Stimulated activated CD4-positive, alpha-beta T cell treated with anti-CD3 and anti-CD28 coated beads, TNF-alpha, amount 100 ng/mL, for 1 hour (primary cell): Measurements from ENCODE around the gene SCN3B.

Source experiments
- DNase-seq, 3 donors: peaks; one replicate each; pipeline ENCODE4 v3.0.0-alpha.2; 2020; ENCODE audit warnings: low read depth in 3 of 3, low spot score in 1 of 3

The SCN3B gene

GRCh38 chr11:123601136-123601535 lies 53.3 kb downstream of the SCN3B start:
- DNase-seq: no peak

- no peak for DNase-seq
Measured at GRCh38 chr11:123597859-123598258, 56.6 kb downstream of the SCN3B start.

DNA sequence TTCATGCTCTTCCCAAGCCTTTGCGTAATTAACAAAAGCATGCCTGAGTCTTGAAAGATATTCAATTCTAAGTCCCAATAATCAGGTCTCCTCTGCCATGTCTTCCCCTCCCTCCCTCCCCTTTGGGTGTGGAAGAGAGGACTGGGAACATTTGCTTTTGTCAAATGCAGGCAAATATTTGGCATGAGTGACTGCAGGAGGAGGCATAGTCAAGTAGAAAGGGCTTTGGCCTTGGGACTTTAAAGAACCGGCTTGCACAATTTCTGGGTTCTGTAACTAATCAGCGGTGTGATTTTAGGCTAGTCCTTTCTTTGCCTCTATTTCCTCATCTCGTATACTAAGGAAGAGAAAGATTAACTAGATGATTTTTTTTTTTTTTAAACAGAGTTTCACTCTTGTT lies 59.5 kb downstream of the SCN3B start:
- DNase-seq: no peak

- no peak for DNase-seq
Measured at GRCh38 chr11:123594188-123594901, 60.1 kb downstream of the SCN3B start.

DNA sequence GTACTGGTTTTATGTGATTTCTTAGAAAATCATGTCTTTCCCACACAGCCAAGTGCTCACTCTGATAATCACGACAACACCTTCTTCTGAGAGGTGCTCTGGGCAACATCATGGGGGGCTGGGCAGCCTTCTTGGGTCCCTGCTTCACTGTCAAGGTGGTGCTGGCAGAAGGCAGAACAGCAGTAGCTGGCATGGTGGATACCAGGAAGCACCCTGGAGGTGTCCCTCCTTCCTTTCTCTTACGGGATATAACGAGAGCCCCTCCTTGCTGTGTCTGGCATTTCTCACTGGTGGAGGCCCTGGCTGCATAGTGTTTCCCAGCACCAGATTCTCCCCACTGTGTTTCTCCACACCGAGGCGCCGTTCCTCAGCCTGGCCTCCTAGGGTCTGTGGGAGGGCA lies 60.9 kb downstream of the SCN3B start:
- DNase-seq: no peak

GRCh38 chr11:123590296-123590912 lies 64.0 kb downstream of the SCN3B start:
- DNase-seq: no peak

DNA sequence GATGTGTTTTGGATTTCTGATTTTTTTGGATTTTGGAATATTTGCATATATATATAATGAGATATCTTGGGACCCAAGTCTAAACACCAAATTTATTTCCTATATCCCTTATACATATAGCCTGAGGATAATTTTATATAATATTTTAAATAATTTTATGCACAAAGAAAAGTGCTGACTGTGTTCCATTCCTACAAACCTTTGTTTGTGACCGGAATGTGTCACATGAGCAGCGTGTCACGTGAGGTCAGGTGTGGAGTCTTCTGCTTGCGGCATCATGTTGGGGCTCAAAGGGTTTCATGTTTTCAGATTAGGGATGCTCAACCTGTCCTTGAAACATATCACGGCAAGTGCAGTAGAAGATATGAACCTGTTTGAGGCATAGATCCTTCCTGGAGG lies 65.6 kb downstream of the SCN3B start:
- no peak for DNase-seq

DNA sequence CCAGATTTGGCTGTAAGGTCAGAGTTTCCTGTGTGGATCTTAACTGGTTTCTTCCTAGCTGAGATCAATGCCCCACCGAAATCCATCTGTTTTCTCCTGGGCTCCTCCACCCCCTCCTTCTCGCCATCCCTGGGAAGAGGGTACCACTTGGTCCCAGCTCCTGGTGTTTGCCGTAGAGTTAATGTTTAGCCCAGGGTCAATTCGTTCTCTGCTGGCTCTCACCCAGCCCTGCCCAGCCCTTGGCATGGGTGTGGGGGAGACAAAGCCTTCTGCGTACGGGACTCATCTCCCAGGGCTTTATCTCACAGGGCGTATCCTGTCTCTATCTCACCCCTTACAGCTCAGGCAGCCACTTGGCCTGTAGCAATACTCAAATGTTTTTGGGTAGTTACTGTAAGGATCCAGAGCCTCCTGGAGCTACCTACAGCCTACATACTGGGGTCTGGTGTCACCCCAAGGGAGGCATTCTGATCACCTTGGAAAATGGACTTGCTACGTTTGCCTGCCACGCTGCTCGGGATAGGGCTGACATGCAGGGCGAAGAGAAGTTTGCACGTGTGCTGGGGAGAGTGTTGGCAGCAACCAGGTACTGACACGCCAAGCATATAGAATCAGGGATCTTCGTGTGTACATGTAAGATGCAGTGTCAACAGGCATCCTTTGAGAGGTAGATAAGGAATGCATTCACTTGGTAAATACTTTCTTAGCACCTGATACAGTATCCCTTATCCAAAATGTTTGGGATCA lies 66.1 kb downstream of the SCN3B start:
- DNase-seq: no peak

DNA sequence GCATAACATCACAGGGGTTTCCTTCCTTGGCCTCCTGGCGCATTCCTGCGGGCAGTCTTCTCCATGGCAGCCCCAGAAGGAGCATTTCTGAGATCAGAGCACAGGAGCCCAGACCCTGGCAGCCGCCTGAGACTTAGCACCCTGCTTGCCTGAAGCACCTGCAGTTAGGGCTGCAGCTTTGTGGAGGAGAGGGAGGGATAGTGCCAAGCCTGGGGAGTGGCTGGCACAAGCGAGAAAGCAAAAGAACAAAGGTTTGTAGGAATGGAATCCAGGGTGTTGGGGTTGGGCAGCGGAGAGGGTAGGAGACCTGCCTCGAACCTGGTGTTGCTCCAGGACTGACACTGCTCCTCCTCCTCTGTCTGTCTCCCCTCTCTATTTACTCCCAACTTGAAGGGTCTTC lies 66.9 kb downstream of the SCN3B start:
- DNase-seq: no peak

GRCh38 chr11:123587044-123587443 lies 67.4 kb downstream of the SCN3B start:
- DNase-seq: no peak

- no peak for DNase-seq
Measured at GRCh38 chr11:123586568-123586967, 67.9 kb downstream of the SCN3B start.

DNA sequence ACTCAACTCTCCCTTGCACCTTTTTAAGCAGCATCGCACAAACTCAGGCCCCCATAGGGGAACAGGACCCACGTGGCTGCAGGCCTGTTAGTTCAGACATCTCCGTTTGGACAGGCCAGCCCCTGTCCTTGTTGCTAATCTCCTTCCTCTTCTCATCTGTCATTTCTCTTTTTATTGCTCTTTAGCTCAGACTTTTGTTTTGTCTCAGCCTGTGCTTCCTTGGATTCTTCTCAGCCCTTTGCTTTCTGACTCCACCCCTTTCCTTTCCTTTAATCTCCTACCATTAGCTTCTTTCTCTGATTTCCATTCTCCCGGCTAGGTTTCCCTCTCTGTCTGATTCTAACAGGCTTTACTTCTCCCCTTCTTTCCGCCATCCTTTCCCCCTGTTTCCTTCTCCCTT lies 68.7 kb downstream of the SCN3B start:
- no peak for DNase-seq

DNA sequence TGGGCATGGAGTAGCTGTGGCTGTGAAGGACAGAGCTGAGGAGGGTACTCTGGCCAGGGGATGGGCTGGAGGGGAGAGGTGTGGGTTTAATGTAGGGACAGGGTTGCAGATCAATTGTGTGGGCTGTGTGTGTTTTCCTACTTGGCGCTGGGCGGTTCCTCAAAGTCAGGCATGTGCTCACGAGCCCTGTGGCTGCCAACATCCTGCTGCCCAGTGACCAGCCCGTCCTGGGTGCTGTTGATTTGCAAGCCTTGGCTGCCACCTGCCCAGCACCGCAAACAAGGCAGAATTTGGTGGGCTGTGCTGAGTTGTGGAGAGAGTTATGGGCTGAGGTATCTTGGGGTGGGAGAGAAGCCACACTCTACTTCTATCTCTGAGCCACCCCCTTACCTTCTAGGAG lies 69.2 kb downstream of the SCN3B start:
- DNase-seq: no peak

GRCh38 chr11:123584737-123585136 lies 69.7 kb downstream of the SCN3B start:
- no peak for DNase-seq

- no peak for DNase-seq
Measured at GRCh38 chr11:123584186-123584585, 70.2 kb downstream of the SCN3B start.

DNA sequence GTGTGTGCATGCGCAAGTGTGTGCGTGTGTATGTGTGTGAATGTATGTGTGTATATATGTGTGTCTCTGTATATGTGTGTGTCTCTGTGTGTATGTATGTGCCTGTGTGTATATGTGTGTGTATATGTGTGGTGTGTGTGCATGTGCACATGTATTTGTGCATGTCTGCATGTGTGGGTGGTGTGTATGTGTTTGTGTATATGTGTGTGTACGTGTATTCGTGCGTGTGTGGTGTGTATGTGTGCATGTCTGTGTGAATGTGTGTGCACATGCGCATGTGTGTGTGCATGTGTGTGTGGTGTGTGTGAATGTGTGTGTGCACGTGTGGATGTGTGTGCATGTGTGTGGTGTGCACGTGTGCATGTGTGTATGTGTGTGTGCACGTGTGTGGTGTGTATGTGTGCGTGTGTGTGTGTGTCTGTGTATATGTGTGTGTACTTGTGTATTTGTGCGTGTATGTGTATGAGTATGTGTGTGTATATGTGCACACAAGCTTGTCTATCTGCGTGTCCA lies 71.4 kb downstream of the SCN3B start:
- no peak for DNase-seq

- DNase-seq: no peak
Measured at GRCh38 chr11:123581651-123582399, 72.6 kb downstream of the SCN3B start.

DNA sequence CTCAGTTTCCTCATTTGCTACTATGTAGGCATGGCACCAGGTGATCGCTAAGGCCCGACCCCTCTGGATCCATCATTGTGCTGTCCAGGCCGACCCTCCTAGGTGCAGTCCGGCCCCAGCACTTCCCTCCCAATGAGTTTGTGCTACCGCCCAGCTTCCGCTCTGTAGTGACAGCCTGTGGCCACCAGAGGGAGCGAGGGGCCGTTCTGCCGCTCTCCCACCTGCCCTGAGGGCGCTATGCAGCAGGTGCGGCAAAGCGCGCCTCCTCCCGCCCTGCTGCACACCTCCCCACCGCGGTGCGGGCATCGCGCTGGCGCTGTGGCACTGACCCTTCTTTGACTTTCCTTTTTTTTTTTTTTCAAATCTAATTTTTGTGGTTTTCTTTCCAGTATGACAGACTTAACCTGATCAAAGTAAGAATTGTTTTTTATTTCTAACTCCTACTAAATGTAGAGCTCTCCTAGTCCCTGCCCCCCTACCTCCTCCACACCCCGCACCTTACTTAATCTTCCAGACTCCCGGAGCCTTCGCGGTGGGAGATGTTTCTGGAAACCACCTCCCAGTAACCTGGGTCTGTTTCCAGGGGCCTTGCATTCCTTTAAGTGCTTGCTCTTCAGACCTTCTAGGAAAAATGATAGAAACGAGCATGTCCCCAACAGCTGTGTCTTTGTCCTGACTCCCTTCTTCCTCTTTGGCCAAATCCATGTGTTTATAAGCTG lies 73.7 kb downstream of the SCN3B start:
- peak; percentile 17 to 55 (median 30) for DNase-seq

- DNase-seq: no peak
Measured at GRCh38 chr11:123580137-123580536, 74.3 kb downstream of the SCN3B start.

GRCh38 chr11:123579482-123579812 lies 75.0 kb downstream of the SCN3B start:
- no peak for DNase-seq
